ENCODE measurements around the gene SPATC1L.

Gene SPATC1L

DNA sequence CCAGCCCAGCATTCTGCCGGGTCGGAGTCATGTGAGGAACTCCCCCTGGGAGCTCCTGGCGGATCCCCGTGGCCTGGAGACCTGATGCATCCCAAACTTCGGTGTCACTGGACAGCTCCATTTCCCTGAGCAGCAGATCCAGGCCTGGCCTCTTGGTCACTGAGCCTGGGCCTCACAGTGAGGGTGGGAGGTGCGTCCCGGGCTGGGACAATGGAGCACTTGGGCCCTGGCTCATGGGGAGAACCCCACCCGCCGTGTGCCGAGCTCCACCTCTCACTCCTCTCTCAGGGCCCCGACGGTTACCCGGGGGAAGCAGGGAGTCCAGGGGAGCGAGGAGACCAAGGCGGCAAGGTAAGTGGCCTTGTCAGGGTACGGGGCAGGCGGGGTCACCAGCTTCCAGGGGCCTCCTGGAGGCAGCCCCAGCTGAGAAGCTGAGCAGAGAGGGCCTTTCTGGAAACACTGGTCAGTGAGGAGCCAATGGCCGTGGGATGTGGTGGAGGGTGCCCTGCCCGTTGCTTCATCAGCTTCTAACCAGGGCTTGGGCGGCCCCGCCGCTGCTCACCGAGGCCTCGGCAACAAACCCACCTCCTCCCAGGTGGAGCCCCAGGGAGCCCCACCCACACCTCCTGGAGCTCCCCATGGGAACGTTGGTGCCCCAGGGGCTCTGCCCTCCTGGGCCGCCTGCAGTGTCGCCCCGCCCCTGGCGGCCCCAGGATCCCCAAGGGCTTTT lies 66.5 kb downstream of the SPATC1L start:
- no peak for DNase-seq

DNA sequence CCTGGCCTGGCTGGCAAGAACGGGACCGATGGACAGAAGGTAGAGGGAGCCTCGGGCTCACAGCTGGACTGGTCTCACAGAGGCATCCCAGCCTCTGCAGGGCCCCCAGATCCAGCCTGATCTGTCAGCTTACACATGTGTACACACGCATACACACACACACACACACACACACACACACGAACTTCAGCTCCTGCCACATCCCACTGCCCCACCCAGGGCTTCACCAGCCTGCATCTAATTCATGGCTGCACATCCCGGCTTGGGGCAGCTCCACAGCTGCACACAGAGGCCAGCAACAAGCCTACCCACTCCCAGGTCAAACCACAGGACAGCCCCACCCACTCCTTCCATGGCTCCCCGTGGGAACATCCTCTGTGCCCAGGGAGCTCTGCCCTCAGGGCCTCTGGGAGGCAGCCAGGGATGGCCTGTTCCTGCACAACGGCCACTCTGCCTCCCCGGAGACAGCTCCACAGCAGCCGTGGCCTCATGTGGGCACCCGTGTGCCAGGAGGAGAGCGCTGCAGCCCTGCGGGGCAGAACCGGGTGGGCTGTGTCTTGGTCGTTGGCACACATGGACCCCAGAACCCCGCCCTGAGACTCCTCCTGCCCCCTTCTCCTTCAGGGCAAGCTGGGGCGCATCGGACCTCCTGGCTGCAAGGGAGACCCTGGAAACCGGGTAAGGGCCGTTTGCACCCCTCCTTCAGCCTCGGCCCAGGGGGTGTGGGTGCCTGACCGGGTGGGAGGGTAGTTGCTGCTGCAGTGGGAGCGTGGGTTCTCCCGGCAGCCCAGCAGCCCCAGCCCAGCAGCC lies 67.3 kb downstream of the SPATC1L start:
- DNase-seq: no peak

DNA sequence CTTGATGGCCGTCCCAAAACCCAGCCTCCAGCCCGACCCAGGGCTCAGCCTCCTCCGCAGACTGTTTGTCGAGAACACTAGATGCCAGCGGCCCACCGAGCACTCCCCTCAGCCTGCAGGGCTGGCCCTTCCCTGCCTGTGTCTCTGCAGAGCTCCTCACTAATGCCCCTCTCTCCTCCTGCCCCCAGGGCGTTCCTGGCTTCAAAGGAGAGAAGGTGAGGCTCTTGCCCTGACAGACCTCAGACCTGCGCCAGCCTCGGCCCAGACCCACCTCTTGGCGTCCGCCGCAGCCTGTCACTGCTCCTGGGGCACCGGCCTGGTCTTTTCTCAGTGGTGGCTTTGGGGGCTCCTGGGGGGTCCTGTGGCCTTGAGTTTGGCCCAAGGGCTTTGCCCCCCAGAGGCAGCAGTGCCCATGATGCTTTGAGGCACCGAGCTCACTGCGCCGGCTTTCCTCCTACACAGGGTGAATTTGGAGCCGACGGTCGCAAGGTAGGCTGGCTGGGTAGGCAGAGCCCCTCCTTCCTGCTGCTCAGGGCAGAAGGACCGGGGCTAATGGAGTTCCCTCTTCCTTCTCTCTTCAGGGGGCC lies 68.0 kb downstream of the SPATC1L start:
- DNase-seq: no peak

DNA sequence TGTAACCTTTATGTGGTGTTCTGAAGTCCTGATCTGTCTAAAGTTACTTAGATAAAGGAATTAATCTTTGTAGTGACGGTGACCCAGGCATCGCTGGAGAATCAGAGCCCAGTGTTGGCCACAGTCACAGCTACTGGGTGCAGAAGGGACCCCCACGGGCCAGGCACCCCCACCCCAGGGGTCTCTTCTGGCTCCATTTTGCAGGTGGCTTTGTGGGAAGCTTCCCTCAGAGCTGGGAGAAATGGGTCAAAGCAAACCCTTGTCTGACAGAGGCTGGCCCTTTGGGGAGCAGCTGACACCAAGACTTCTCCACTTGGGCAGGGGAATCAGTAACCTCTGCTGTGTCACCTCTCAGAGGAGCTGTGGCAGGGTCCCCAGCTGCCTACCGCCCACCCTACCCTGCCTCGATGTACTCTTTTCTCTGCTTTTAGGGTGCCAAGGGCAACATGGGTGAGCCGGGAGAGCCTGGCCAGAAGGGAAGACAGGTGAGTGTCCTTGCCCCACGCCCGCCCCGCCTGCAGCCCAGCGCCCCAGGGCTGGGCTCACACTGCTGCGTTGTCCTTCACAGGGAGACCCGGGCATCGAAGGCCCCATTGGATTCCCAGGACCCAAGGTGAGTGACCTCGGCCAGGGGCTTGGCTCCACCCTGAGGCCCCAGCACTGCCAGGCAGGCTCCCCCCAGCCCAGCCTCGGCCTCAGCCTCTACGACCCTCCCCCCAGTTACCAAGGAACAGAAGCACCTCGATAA lies 68.6 kb downstream of the SPATC1L start:
- DNase-seq: no peak

DNA sequence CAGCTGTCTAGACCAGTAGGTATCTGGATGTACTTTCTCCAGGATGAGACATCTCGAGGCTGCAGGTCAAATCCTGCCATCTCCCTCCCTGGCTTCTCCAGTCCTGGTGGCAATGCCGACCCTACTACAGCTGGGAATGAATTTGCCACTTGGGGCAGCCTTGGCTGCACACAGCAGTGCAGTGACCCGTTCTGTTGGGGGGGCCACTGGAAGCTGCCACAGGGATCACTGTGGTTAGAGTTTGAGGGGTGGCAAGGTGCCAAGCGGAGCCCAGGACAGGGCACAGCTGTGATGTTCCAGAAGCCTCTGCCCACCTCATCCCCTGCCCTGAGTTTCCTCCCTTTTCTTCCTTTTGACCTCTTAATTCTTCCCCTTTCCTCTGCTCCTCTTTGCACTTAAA lies 69.3 kb downstream of the SPATC1L start:
- DNase-seq: no peak

DNA sequence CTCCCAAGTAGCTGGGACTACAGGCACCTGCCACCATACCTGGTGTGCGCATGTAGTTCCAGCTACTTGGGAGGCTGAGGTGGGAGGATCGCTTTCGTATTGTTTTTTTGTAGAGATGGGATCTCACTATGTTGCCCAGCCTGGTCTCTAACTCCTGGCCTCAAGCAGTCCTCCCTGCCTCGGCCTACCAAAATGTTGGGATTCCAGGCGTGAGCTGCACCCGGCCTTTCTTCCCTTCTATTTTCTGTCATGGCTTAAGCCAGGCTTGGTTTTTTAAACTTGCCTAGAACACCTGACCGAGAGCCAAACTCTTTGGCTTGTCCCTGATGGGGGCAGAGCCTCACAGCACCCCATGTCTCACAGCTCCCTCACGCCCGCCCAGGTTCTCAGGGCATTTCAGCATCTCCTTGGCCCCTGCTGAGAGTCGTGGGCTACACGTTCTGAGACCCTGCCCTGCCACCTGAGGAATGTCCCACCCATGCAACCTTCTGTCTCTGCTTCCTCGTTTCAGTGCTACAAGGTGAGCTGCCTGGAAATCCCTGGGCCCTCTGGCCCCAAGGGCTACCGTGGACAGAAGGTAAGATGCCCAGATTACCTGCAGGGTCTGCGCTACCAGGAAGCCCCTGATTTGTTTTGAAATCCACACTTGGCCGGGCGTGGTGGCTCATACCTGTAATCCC lies 70.6 kb downstream of the SPATC1L start:
- no peak for DNase-seq

DNA sequence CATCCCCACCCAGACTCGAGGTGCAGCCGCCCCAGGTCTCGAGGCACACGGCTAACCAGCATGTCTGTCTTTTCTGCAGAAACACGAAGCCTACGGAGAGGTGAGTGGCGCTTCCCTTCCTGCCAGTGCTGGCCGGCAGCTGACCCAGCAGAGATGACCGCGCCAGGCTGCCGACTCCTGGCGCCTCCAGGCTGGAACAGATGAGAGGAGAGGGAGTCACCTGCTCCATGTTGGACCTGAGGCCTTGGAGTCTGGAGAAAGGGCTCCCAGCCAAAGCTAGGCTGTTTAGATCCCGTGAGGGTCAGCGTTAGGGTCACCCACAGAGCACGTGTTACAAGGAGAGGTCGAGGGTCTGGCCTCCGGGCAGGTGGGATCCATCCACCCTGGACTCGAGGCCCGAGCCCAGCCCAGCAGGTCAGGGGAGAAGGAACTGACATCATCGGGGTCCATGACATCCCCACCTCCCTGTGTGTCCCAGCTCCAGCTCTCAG lies 71.5 kb downstream of the SPATC1L start:
- DNase-seq: no peak

DNA sequence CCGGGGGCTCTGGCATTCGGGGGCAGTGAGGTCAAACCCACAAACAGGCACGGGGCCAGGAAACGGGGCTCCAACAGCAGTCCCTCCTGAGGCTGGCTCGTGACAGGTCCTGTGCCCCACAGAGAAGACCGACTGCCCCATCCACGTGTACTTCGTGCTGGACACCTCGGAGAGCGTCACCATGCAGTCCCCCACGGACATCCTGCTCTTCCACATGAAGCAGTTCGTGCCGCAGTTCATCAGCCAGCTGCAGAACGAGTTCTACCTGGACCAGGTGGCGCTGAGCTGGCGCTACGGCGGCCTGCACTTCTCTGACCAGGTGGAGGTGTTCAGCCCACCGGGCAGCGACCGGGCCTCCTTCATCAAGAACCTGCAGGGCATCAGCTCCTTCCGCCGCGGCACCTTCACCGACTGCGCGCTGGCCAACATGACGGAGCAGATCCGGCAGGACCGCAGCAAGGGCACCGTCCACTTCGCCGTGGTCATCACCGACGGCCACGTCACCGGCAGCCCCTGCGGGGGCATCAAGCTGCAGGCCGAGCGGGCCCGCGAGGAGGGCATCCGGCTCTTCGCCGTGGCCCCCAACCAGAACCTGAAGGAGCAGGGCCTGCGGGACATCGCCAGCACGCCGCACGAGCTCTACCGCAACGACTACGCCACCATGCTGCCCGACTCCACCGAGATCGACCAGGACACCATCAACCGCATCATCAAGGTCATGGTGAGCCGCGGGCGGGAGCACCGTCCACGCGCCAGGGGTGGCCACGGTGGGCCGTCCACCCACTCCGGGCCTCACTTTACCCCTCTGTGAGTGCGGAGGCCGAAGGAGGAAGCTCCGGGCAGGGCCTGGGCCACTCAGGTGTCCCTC lies 72.2 kb downstream of the SPATC1L start:
- DNase-seq: no peak

DNA sequence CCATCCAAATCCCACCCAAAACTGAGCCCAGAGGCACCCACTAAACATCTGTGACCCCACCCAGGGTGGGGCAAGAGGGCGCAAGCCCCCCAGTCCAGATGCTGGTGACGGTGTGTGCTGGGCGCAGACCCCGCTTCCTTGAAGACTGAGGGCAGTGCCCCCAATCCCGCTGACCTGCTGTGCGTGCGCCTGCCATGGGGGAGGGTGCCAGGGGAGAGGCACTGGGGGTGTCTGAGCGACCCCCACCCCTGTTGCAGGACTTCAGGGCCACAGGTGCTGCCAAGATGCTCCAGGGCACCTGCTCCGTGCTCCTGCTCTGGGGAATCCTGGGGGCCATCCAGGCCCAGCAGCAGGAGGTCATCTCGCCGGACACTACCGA lies 73.1 kb downstream of the SPATC1L start:
- DNase-seq: no peak
